Mucosa of rectum (tissue), 2 donors: ENCODE measurements around the gene UBE2D3.
A peak's percentile ranks its signal among the peaks of the same experiment; 100 is the strongest.
"Not testable (repeated sequence)": the region's sequence is repeated elsewhere in the genome, so short reads cannot be mapped to it uniquely, and the experiment has no call there.

ENCODE experiments used
- H3K27ac ChIP-seq, 2 donors: one replicate each; pipeline ENCODE4 v1.7.0; 2013; ENCODE audit warnings: inconsistent platforms in 2 of 2, low read depth in 2 of 2, low read length in 2 of 2
- H3K27me3 ChIP-seq, 2 donors: one replicate each; pipeline ENCODE4 v1.7.0; 2013; ENCODE audit warnings: low read length in 2 of 2; ENCODE audit not compliant: control insufficient read depth in 2 of 2, insufficient read depth in 2 of 2
- H3K36me3 ChIP-seq, 2 donors: one replicate each; pipeline ENCODE4 v1.7.0; 2013; ENCODE audit warnings: low read length in 2 of 2; ENCODE audit not compliant: control insufficient read depth in 2 of 2, insufficient read depth in 2 of 2
- H3K4me1 ChIP-seq, 2 donors: one replicate each; pipeline ENCODE4 v1.7.0; 2013; ENCODE audit warnings: low read length in 2 of 2, mild to moderate bottlenecking in 1 of 2; ENCODE audit not compliant: control insufficient read depth in 2 of 2, insufficient read depth in 2 of 2
- H3K4me3 ChIP-seq, 2 donors: one replicate each; pipeline ENCODE4 v1.7.0; 2013; ENCODE audit warnings: low read length in 2 of 2
- H3K9ac ChIP-seq, 2 donors: one replicate each; pipeline ENCODE4 v1.7.0; 2013; ENCODE audit warnings: low read length in 2 of 2, low read depth in 1 of 2, mild to moderate bottlenecking in 1 of 2
- H3K9me3 ChIP-seq, 2 donors: one replicate each; pipeline ENCODE4 v1.7.0; 2013; ENCODE audit warnings: low read length in 2 of 2; ENCODE audit not compliant: control insufficient read depth in 2 of 2
- donor health status: healthy.
- donor health status: Normal muscosa, but diverticular disease.

Gene UBE2D3

GRCh38 chr4:102826890-102827673 is at the start of gene UBE2D3:
Gene UBE2D3, minus strand, starts transcription at chr4:102827551. Its CDS starts 1,043 bp downstream, at chr4:102826508.
- Histone ChIP-seq H3K4me3 (peak within 1 kb of the TSS; percentile 80 to 89), H3K27ac (peak within 1 kb of the TSS; percentile 99 to 100), H3K9me3 (no peaks in the 10 kb centered on the region), H3K36me3 (no peaks in the 10 kb centered on the region), H3K27me3 (no peaks in the 10 kb centered on the region), H3K4me1 (peaks cover 17 to 40% of the 10 kb centered on the region in 2 donors), H3K9ac (peak within 1 kb of the TSS; percentile 96 to 98)

GRCh38 chr4:102871772-102872171 is 44.4 kb upstream of the UBE2D3 start:
- no peaks in the 10 kb centered on the region for H3K9me3 ChIP-seq
- H3K27ac ChIP-seq: no peak overlapping the region
- H3K4me3 ChIP-seq: no peak overlapping the region
- no peaks in the 10 kb centered on the region for H3K27me3 ChIP-seq
- H3K36me3 ChIP-seq: peaks cover 0 to 8% of the 10 kb centered on the region in 2 donors
- H3K4me1 ChIP-seq: peaks cover 4 to 6% of the 10 kb centered on the region in 2 donors
- H3K9ac ChIP-seq: no peak overlapping the region

GRCh38 chr4:102869569-102870197 is 42.3 kb upstream of the UBE2D3 start:
- H3K9me3 ChIP-seq: no peaks in the 10 kb centered on the region
- H3K36me3 ChIP-seq: peaks cover 0 to 3% of the 10 kb centered on the region in 2 donors
- H3K9ac ChIP-seq: peak overlapping the region; percentile 88 to 92
- H3K4me3 ChIP-seq: peak overlapping the region; percentile 95
- H3K27ac ChIP-seq: peak overlapping the region; percentile 95 to 99
- peaks cover 4 to 6% of the 10 kb centered on the region in 2 donors for H3K4me1 ChIP-seq
- H3K27me3 ChIP-seq: no peaks in the 10 kb centered on the region

GRCh38 chr4:102868781-102869568 is 41.6 kb upstream of the UBE2D3 start, which contains the start of gene CISD2:
Gene CISD2, plus strand, starts transcription at chr4:102868992. Its CDS starts 93 bp downstream, at chr4:102869085.
- Histone ChIP-seq H3K4me3 (peak within 1 kb of the TSS; percentile 95), H3K27me3 (no peaks in the 10 kb centered on the region), H3K36me3 (no peaks in the 10 kb centered on the region), H3K9ac (peak within 1 kb of the TSS; percentile 88 to 95), H3K9me3 (no peaks in the 10 kb centered on the region), H3K27ac (peak within 1 kb of the TSS; percentile 95 to 99), H3K4me1 (peaks cover 4 to 6% of the 10 kb centered on the region in 2 donors)

- H3K9me3 ChIP-seq: no peaks in the 10 kb centered on the region
- peaks cover 4 to 6% of the 10 kb centered on the region in 2 donors for H3K4me1 ChIP-seq
- H3K36me3 ChIP-seq: no peaks in the 10 kb centered on the region
These were observed 40.9 kb upstream of the UBE2D3 start for GRCh38 chr4:102868153-102868780.

GRCh38 chr4:102867278-102868152 is 40.2 kb upstream of the UBE2D3 start:
- peaks cover 4 to 6% of the 10 kb centered on the region in 2 donors for H3K4me1 ChIP-seq
- H3K27ac ChIP-seq: peak overlapping the region; percentile 95 to 99
- no peaks in the 10 kb centered on the region for H3K9me3 ChIP-seq
- H3K27me3 ChIP-seq: no peaks in the 10 kb centered on the region
- H3K36me3 ChIP-seq: no peaks in the 10 kb centered on the region
- H3K9ac ChIP-seq: peak overlapping the region; percentile 88 to 95
- peak overlapping the region; percentile 95 for H3K4me3 ChIP-seq

More at GRCh38 chr4:102868153-102868780, 40.9 kb upstream of the UBE2D3 start:
- Histone ChIP-seq H3K9ac (peak overlapping the region; percentile 88 to 95), H3K27me3 (no peaks in the 10 kb centered on the region), H3K27ac (peak overlapping the region; percentile 95 to 99), H3K4me3 (peak overlapping the region; percentile 95)

GRCh38 chr4:102865327-102865726 is 38.0 kb upstream of the UBE2D3 start:
- H3K9me3 ChIP-seq, H3K4me3 ChIP-seq, H3K4me1 ChIP-seq, H3K36me3 ChIP-seq, H3K27me3 ChIP-seq, H3K27ac ChIP-seq, H3K9ac ChIP-seq: not testable (repeated sequence)

- peaks cover 3% of the 10 kb centered on the region in 2 donors for H3K9me3 ChIP-seq
- no peaks in the 10 kb centered on the region for H3K4me1 ChIP-seq
- H3K9ac ChIP-seq: no peak overlapping the region
- no peak overlapping the region for H3K27ac ChIP-seq
- H3K4me3 ChIP-seq: no peak overlapping the region
- no peaks in the 10 kb centered on the region for H3K27me3 ChIP-seq
- no peaks in the 10 kb centered on the region for H3K36me3 ChIP-seq
These were observed 35.4 kb upstream of the UBE2D3 start for GRCh38 chr4:102862747-102863146.

- H3K4me3 ChIP-seq: no peak overlapping the region
- H3K27ac ChIP-seq: no peak overlapping the region
- no peaks in the 10 kb centered on the region for H3K4me1 ChIP-seq
- H3K36me3 ChIP-seq: no peaks in the 10 kb centered on the region
- H3K27me3 ChIP-seq: no peaks in the 10 kb centered on the region
- peaks cover 3% of the 10 kb centered on the region in 2 donors for H3K9me3 ChIP-seq
- no peak overlapping the region for H3K9ac ChIP-seq
These were observed 34.7 kb upstream of the UBE2D3 start for GRCh38 chr4:102862016-102862415.
